WTC11 (cell line): ENCODE results near the gene MRPS18A. TPM values are rescaled to one million over a fixed set of nuclear protein-coding genes. Genes with fewer than 3 reads are reported as not detected.

ENCODE experiments used
- ATAC-seq: fragments of 200-7000 bp; cut with Tn5 transposase; 2 replicates; pipeline ENCODE4 v1.10.0; 2021; ENCODE audit warnings: mild to moderate bottlenecking, moderate library complexity
- CTCF ChIA-PET: fragments of 300-600 bp; sonication (Branson Sonifier 250); formaldehyde crosslinking; loops from one replicate; lab custom pipeline; 2021; ENCODE audit warnings: antibody characterized with exemption; lab: Charles Lee
- POLR2A ChIA-PET: fragments of 350-600 bp; sonication (Branson Sonifier 250); formaldehyde crosslinking; loops from one replicate; lab custom pipeline; 2021; ENCODE audit warnings: antibody characterized with exemption; lab: Charles Lee
- DNase-seq: peaks from one replicate; pipeline ENCODE4 v3.0.0; 2021; ENCODE audit warnings: low spot score
- H3K27ac Mint-ChIP-seq: 2 replicates; pipeline ENCODE4 v1.8.0; 2021; ENCODE audit warnings: mixed read lengths
- H3K27me3 Mint-ChIP-seq: 2 replicates; pipeline ENCODE4 v1.8.0; 2021; ENCODE audit warnings: low read depth, mild to moderate bottlenecking, moderate library complexity, mixed read lengths
- H3K36me3 Mint-ChIP-seq: 2 replicates; pipeline ENCODE4 v1.8.0; 2021; ENCODE audit warnings: mixed read lengths
- H3K4me1 Mint-ChIP-seq: 2 replicates; pipeline ENCODE4 v1.8.0; 2022; ENCODE audit warnings: mixed read lengths
- H3K4me3 Mint-ChIP-seq: 2 replicates; pipeline ENCODE4 v1.8.0; 2021; ENCODE audit warnings: mild to moderate bottlenecking, moderate library complexity, mixed read lengths
- H3K9me3 Mint-ChIP-seq: 2 replicates; pipeline ENCODE4 v1.8.0; 2021; ENCODE audit warnings: mixed read lengths
- ATF1 ChIP-seq: sonication (generic); formaldehyde crosslinking; IDR thresholded peaks from 2 replicates; pipeline ENCODE4 v1.8.1; 2023; ENCODE audit warnings: mild to moderate bottlenecking, moderate library complexity, missing genetic modification reagents
- ATF2 ChIP-seq: sonication (generic); formaldehyde crosslinking; IDR thresholded peaks from 2 replicates; pipeline ENCODE4 v1.8.1; 2022; ENCODE audit warnings: low read depth, missing genetic modification reagents, borderline replicate concordance
- GABPB1 ChIP-seq: sonication (generic); formaldehyde crosslinking; IDR thresholded peaks from 2 replicates; pipeline ENCODE4 v1.8.1; 2023; ENCODE audit warnings: mild to moderate bottlenecking, missing genetic modification reagents
- JUN ChIP-seq: sonication (generic); formaldehyde crosslinking; IDR thresholded peaks from 2 replicates; pipeline ENCODE4 v1.8.0; 2023; ENCODE audit warnings: mild to moderate bottlenecking, missing genetic modification reagents
- MLX ChIP-seq: sonication (generic); formaldehyde crosslinking; IDR thresholded peaks from 2 replicates; pipeline ENCODE4 v1.8.1; 2023; ENCODE audit warnings: mild to moderate bottlenecking, missing genetic modification reagents, moderate library complexity
- MYBL2 ChIP-seq: sonication (generic); formaldehyde crosslinking; IDR thresholded peaks from 2 replicates; pipeline ENCODE4 v1.8.1; 2023; ENCODE audit warnings: mild to moderate bottlenecking, moderate library complexity, missing genetic modification reagents
- NR1H2 ChIP-seq: sonication (generic); formaldehyde crosslinking; IDR thresholded peaks from 2 replicates; pipeline ENCODE4 v1.9.0; 2021; ENCODE audit warnings: mild to moderate bottlenecking, moderate library complexity, missing genetic modification reagents
- RELA ChIP-seq: sonication (generic); formaldehyde crosslinking; IDR thresholded peaks from 2 replicates; pipeline ENCODE4 v1.8.1; 2022; ENCODE audit warnings: missing genetic modification reagents, mild to moderate bottlenecking, borderline replicate concordance
- RORB ChIP-seq: fragments of 250-450 bp; sonication (Bioruptor Pico); IDR thresholded peaks from 2 replicates; pipeline ENCODE4 v1.9.0; 2021; ENCODE audit warnings: mild to moderate bottlenecking
- ZNF121 ChIP-seq: sonication (generic); formaldehyde crosslinking; IDR thresholded peaks from 2 replicates; pipeline ENCODE4 v1.8.0; 2023; ENCODE audit warnings: missing genetic modification reagents
- ZNF416 ChIP-seq: fragments of 250-450 bp; sonication (Bioruptor Pico); IDR thresholded peaks from 2 replicates; pipeline ENCODE4 v1.9.0; 2021; ENCODE audit warnings: mild to moderate bottlenecking, inconsistent platforms
- ZNF425 ChIP-seq: fragments of 250-450 bp; sonication (Bioruptor Pico); conservative IDR thresholded peaks from 2 replicates; pipeline ENCODE4 v1.9.0; 2021; ENCODE audit warnings: mild to moderate bottlenecking
- ZNF512 ChIP-seq: sonication (generic); formaldehyde crosslinking; IDR thresholded peaks from 2 replicates; pipeline ENCODE4 v1.8.1; 2022; ENCODE audit warnings: missing genetic modification reagents, borderline replicate concordance
- total RNA-seq: library from RNA; stranded (reverse); gene quantifications from 3 replicates; pipeline ENCODE4 v1.2.3, GENCODE V29; 2021
- TF ChIP-seq, protein P1 (sequence below): sonication (generic); formaldehyde crosslinking; IDR thresholded peaks from 2 replicates; pipeline ENCODE4 v1.8.0; 2023; ENCODE audit warnings: missing genetic modification reagents, mild to moderate bottlenecking, borderline replicate concordance
- TF ChIP-seq, protein P2 (sequence below): sonication (generic); formaldehyde crosslinking; IDR thresholded peaks from 2 replicates; pipeline ENCODE4 v1.8.0; 2022; ENCODE audit warnings: mild to moderate bottlenecking, missing genetic modification reagents
- TF ChIP-seq, protein P3 (sequence below): sonication (generic); formaldehyde crosslinking; IDR thresholded peaks from 2 replicates; pipeline ENCODE4 v1.8.0; 2023; ENCODE audit warnings: missing genetic modification reagents

Gene MRPS18A
- total RNA-seq, 1 experiment from 2014 or later: 61.6 TPM

DNA sequence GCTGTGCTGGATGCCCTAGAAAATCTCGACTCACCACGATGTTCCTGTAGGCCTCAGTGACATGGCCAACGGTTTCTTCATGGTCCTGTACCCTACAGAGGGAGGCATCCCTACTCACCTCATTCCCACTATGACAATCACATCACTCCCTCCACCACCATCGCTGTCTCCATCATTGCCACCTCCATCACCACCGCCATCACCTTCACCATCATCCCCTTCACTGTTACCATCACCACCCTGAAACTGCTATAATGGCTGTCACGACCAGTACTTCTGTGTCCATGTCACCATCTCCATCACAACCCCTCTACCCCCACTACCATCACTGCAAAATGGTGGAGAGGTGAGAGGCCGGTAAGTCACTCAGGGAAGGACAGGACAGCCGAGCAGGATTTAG, 29.8 kb upstream of the MRPS18A start (continued):
- TF ChIP-seq MLX (CRISPR knock-in tag): no peak

DNA sequence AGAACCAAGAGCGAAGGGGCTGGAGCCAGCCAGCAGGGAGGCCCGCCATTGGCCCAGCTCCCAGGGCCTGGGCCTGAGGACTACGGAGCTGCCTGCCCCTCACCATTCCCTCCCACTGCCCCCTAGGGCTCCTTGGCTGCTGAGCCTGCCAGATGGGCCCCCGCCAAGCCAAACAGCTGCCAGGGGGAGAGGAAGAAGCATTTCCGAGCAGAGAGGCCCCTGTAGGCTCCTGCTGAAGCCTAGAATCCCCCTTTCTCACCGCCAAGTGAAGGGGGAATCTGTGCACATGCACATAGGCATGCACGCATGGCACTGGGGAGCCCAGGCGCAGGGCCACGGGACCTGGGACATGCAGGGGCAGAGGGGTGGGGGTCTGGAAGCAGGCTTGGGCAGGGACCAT, 28.5 kb upstream of the MRPS18A start:
- ChIA-PET CTCF (interaction anchor here (3.2 kb wide), 1 partner anchor 48 kb away, joined by 11 read pairs; no protein-coding TSS in a partner anchor), POLR2A (interaction anchor here (1.1 kb wide), 1 partner anchor 35 kb away, joined by 5 read pairs; no protein-coding TSS in a partner anchor)
- Mint-ChIP-seq H3K9me3 (no peaks in the 10 kb centered on the region), H3K4me3 (no peak overlapping the region), H3K27ac (no peak overlapping the region), H3K36me3 (no peaks in the 10 kb centered on the region), H3K4me1 (peaks cover 15% of the 10 kb centered on the region), H3K27me3 (no peaks in the 10 kb centered on the region; the same call in 1 of the 2 replicates)
- ATAC-seq (peak; percentile 53), DNase-seq (no peak)
- TF ChIP-seq ZNF512 (CRISPR knock-in tag): no peak
- TF ChIP-seq RELA: no peak
- TF ChIP-seq, protein P1, sequence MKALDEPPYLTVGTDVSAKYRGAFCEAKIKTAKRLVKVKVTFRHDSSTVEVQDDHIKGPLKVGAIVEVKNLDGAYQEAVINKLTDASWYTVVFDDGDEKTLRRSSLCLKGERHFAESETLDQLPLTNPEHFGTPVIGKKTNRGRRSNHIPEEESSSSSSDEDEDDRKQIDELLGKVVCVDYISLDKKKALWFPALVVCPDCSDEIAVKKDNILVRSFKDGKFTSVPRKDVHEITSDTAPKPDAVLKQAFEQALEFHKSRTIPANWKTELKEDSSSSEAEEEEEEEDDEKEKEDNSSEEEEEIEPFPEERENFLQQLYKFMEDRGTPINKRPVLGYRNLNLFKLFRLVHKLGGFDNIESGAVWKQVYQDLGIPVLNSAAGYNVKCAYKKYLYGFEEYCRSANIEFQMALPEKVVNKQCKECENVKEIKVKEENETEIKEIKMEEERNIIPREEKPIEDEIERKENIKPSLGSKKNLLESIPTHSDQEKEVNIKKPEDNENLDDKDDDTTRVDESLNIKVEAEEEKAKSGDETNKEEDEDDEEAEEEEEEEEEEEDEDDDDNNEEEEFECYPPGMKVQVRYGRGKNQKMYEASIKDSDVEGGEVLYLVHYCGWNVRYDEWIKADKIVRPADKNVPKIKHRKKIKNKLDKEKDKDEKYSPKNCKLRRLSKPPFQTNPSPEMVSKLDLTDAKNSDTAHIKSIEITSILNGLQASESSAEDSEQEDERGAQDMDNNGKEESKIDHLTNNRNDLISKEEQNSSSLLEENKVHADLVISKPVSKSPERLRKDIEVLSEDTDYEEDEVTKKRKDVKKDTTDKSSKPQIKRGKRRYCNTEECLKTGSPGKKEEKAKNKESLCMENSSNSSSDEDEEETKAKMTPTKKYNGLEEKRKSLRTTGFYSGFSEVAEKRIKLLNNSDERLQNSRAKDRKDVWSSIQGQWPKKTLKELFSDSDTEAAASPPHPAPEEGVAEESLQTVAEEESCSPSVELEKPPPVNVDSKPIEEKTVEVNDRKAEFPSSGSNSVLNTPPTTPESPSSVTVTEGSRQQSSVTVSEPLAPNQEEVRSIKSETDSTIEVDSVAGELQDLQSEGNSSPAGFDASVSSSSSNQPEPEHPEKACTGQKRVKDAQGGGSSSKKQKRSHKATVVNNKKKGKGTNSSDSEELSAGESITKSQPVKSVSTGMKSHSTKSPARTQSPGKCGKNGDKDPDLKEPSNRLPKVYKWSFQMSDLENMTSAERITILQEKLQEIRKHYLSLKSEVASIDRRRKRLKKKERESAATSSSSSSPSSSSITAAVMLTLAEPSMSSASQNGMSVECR (CRISPR knock-in tag): no peak
- no peak for TF ChIP-seq JUN (CRISPR knock-in tag)
- TF ChIP-seq ZNF416 (CRISPR knock-in tag): no peak
- TF ChIP-seq, protein P2, sequence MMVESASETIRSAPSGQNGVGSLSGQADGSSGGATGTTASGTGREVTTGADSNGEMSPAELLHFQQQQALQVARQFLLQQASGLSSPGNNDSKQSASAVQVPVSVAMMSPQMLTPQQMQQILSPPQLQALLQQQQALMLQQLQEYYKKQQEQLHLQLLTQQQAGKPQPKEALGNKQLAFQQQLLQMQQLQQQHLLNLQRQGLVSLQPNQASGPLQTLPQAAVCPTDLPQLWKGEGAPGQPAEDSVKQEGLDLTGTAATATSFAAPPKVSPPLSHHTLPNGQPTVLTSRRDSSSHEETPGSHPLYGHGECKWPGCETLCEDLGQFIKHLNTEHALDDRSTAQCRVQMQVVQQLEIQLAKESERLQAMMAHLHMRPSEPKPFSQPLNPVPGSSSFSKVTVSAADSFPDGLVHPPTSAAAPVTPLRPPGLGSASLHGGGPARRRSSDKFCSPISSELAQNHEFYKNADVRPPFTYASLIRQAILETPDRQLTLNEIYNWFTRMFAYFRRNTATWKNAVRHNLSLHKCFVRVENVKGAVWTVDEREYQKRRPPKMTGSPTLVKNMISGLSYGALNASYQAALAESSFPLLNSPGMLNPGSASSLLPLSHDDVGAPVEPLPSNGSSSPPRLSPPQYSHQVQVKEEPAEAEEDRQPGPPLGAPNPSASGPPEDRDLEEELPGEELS (CRISPR knock-in tag): no peak
- no peak for TF ChIP-seq MYBL2 (CRISPR knock-in tag)
- TF ChIP-seq NR1H2 (CRISPR knock-in tag): no peak
- no peak for TF ChIP-seq RORB
- no peak for TF ChIP-seq ZNF425 (CRISPR knock-in tag)
- TF ChIP-seq ATF1 (CRISPR knock-in tag): no peak
- no peak for TF ChIP-seq ZNF121 (CRISPR knock-in tag)
- TF ChIP-seq, protein P3, sequence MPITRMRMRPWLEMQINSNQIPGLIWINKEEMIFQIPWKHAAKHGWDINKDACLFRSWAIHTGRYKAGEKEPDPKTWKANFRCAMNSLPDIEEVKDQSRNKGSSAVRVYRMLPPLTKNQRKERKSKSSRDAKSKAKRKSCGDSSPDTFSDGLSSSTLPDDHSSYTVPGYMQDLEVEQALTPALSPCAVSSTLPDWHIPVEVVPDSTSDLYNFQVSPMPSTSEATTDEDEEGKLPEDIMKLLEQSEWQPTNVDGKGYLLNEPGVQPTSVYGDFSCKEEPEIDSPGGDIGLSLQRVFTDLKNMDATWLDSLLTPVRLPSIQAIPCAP (CRISPR knock-in tag): no peak
- no peak for TF ChIP-seq MLX (CRISPR knock-in tag)
- TF ChIP-seq ATF2 (CRISPR knock-in tag): no peak
- TF ChIP-seq GABPB1 (CRISPR knock-in tag): no peak
